Fibroblast of lung (primary cell): ENCODE measurements around the gene SLC20A1. TPM values are rescaled to one million over a fixed set of nuclear protein-coding genes. Genes with fewer than 3 reads are reported as not detected.

Experiments
- DNase-seq, 2 donors: peaks; one replicate each; pipeline versions ENCODE4 v3.0.0 to v3.0.0-alpha.2; 2010; ENCODE audit warnings: low read depth in 2 of 2
- H2AFZ ChIP-seq: 2 replicates; pipeline ENCODE4 v1.5.1; 2012; ENCODE audit warnings: low read length, control low read depth, inconsistent platforms
- H3K27ac ChIP-seq: 2 replicates; pipeline ENCODE4 v1.5.1; 2011; ENCODE audit warnings: low read length, control low read depth; ENCODE audit not compliant: insufficient read depth
- H3K27me3 ChIP-seq: 2 replicates; pipeline ENCODE4 v1.5.1; 2011; ENCODE audit warnings: mild to moderate bottlenecking, low read length; ENCODE audit not compliant: control insufficient read depth, insufficient read depth
- H3K36me3 ChIP-seq: 2 replicates; pipeline ENCODE4 v1.5.1; 2011; ENCODE audit warnings: low read length; ENCODE audit not compliant: control insufficient read depth, insufficient read depth
- H3K4me1 ChIP-seq: 2 replicates; pipeline ENCODE4 v1.5.1; 2011; ENCODE audit warnings: low read length; ENCODE audit not compliant: control insufficient read depth, insufficient read depth; ENCODE audit errors: extremely low read depth
- H3K4me2 ChIP-seq: 2 replicates; pipeline ENCODE4 v1.5.1; 2011; ENCODE audit warnings: low read length, control low read depth; ENCODE audit not compliant: insufficient read depth; ENCODE audit errors: extremely low read depth
- H3K4me3 ChIP-seq, 4 experiments: fragments of 200-600 bp in 1 of 4; sonication (generic) in 1 of 4; replicated peaks in 1 of 4; 2 replicates each; pipeline ENCODE4 v1.5.1; 2011 to 2016; ENCODE audit warnings: low read length in 4 of 4, low read depth in 3 of 4, mild to moderate bottlenecking in 3 of 4, control low read depth in 2 of 4, inconsistent platforms in 1 of 4, mixed read lengths in 1 of 4; ENCODE audit not compliant: insufficient read depth in 1 of 4; ENCODE audit errors: control extremely low read depth in 1 of 4
- H3K79me2 ChIP-seq: 2 replicates; pipeline ENCODE4 v1.5.1; 2012; ENCODE audit warnings: mild to moderate bottlenecking, low read length, inconsistent platforms; ENCODE audit not compliant: control insufficient read depth, insufficient read depth
- H3K9ac ChIP-seq: 2 replicates; pipeline ENCODE4 v1.5.1; 2011; ENCODE audit warnings: mild to moderate bottlenecking, low read length, control low read depth; ENCODE audit not compliant: insufficient read depth
- H3K9me3 ChIP-seq: 2 replicates; pipeline ENCODE4 v1.5.1; 2012; ENCODE audit warnings: low read depth, low read length; ENCODE audit not compliant: control insufficient read depth, insufficient read depth
- H4K20me1 ChIP-seq: 2 replicates; pipeline ENCODE4 v1.5.1; 2011; ENCODE audit warnings: low read length; ENCODE audit not compliant: control insufficient read depth, insufficient read depth; ENCODE audit errors: extremely low read depth
- CTCF ChIP-seq, 2 donors: IDR thresholded peaks in 1 of 2; conservative IDR thresholded peaks in 1 of 2; 1 replicate in 1 of 2; 2 replicates in 1 of 2; pipeline ENCODE4 v1.5.1; 2011 to 2012; ENCODE audit warnings: low read length in 2 of 2, control low read depth in 1 of 2, inconsistent platforms in 1 of 2, low read depth in 1 of 2, mild to moderate bottlenecking in 1 of 2
- EZH2 ChIP-seq: IDR thresholded peaks from 2 replicates; pipeline ENCODE4 v1.5.1; 2012; ENCODE audit warnings: low read length, control low read depth, mild to moderate bottlenecking; ENCODE audit errors: missing control alignments
- polyA plus RNA-seq, 2 donors: library from polyadenylated mRNA; depleted of rRNA in 1 of 2; stranded (reverse) in 1 of 2; unstranded in 1 of 2; fragments of >200 nt; gene quantifications; 2 replicates each; pipeline ENCODE4 v1.2.1, GENCODE V29; 2011 to 2012; ENCODE audit warnings: missing spikeins in 1 of 2
- total RNA-seq: library from RNA; depleted of rRNA; stranded (reverse); fragments of >200 nt; gene quantifications from 2 replicates; pipeline ENCODE4 v1.2.1, GENCODE V29; 2014

Gene SLC20A1
- total and polyA plus RNA-seq, 2 donors (not counting 1 experiment from before 2014, with no cell fraction given), result 61.3 to 77.3 TPM

GRCh38 chr2:112639936-112640335, 5.8 kb upstream of the SLC20A1 start:
- no peak overlapping the region for H2AFZ ChIP-seq
- no peaks in the 10 kb centered on the region for H3K27me3 ChIP-seq
- DNase-seq, result peak in 1 of 2 donors; percentile 41
- H3K9ac ChIP-seq, result no peak overlapping the region
- H3K79me2 ChIP-seq, result peaks cover 2% of the 10 kb centered on the region
- no peaks in the 10 kb centered on the region for H3K9me3 ChIP-seq
- H3K36me3 ChIP-seq, result no peaks in the 10 kb centered on the region
- no peak overlapping the region for H3K4me2 ChIP-seq
- H3K27ac ChIP-seq, result peak overlapping the region; percentile 79
- H4K20me1 ChIP-seq, result no peaks in the 10 kb centered on the region
- no peak overlapping the region for H3K4me3 ChIP-seq
- H3K4me1 ChIP-seq, result peaks cover 35% of the 10 kb centered on the region
- no peak for TF ChIP-seq CTCF (conservative IDR thresholded peaks at IDR 0.05 in 1 of 2, IDR thresholded peaks at IDR 0.05 in 1 of 2; ENCODE audit: low read depth in 1 of 2, low read length in 2 of 2)
- no peak for TF ChIP-seq EZH2

- TF ChIP-seq CTCF (conservative IDR thresholded peaks at IDR 0.05 in 1 of 2, IDR thresholded peaks at IDR 0.05 in 1 of 2; ENCODE audit: low read depth in 1 of 2, low read length in 2 of 2), result no peak
- no peak for TF ChIP-seq EZH2
- Histone ChIP-seq H3K4me3 (no peak overlapping the region), H3K36me3 (no peaks in the 10 kb centered on the region), H3K4me2 (peak overlapping the region; percentile 30), H3K79me2 (peaks cover 2% of the 10 kb centered on the region), H3K27me3 (no peaks in the 10 kb centered on the region), H2AFZ (no peak overlapping the region), H3K9me3 (no peaks in the 10 kb centered on the region), H3K9ac (no peak overlapping the region), H3K4me1 (peaks cover 36% of the 10 kb centered on the region), H4K20me1 (no peaks in the 10 kb centered on the region), H3K27ac (peak overlapping the region; percentile 79)
- DNase-seq, result no peak
Measured at GRCh38 chr2:112640467-112640799, 5.3 kb upstream of the SLC20A1 start.

GRCh38 chr2:112640800-112641675, 4.7 kb upstream of the SLC20A1 start:
- H2AFZ ChIP-seq, result no peak overlapping the region
- no peaks in the 10 kb centered on the region for H3K9me3 ChIP-seq
- no peaks in the 10 kb centered on the region for H3K27me3 ChIP-seq
- H3K4me3 ChIP-seq, result no peak overlapping the region
- peak; percentile 80 to 96 for DNase-seq
- no peaks in the 10 kb centered on the region for H3K36me3 ChIP-seq
- H3K79me2 ChIP-seq, result peaks cover 4% of the 10 kb centered on the region
- TF ChIP-seq CTCF (conservative IDR thresholded peaks at IDR 0.05 in 1 of 2, IDR thresholded peaks at IDR 0.05 in 1 of 2; ENCODE audit: low read depth in 1 of 2, low read length in 2 of 2) (no peak), EZH2 (no peak)
- peak overlapping the region; percentile 30 for H3K4me2 ChIP-seq
- no peaks in the 10 kb centered on the region for H4K20me1 ChIP-seq
- no peak overlapping the region for H3K9ac ChIP-seq
- H3K4me1 ChIP-seq, result peaks cover 36% of the 10 kb centered on the region
- peak overlapping the region; percentile 79 for H3K27ac ChIP-seq
